OCI-LY7 (cell line): ENCODE results near the gene LRRC8C. TPM values are rescaled to one million over a fixed set of nuclear protein-coding genes. Genes with fewer than 3 reads are reported as not detected.

ENCODE experiments used
- BruUV-seq: library from RNA; stranded (reverse); fragments of 400-500 nt; replicated peaks from 2 replicates; lab custom pipeline; 2021; lab: Mats Ljungman, UMichigan
- CTCF ChIA-PET: fragments of 300-600 bp; sonication (Branson Sonifier 250); formaldehyde crosslinking; loops from one replicate; lab custom pipeline; 2022; ENCODE audit warnings: antibody characterized with exemption; ENCODE audit not compliant: unreplicated experiment; lab: Charles Lee
- POLR2A ChIA-PET: fragments of 300-600 bp; sonication (Branson Sonifier 250); formaldehyde crosslinking; loops from one replicate; lab custom pipeline; 2022; ENCODE audit warnings: antibody characterized with exemption; lab: Charles Lee
- DNase-seq: peaks from one replicate; pipeline ENCODE4 v3.0.0-alpha.2; 2015; ENCODE audit warnings: low spot score
- H2AFZ ChIP-seq: fragments of 200-600 bp; sonication (generic), shearing (Covaris generic); 2 replicates; pipeline ENCODE4 v1.6.1; 2014; ENCODE audit warnings: mild to moderate bottlenecking, antibody characterized with exemption, low read length, moderate library complexity
- H3K27ac ChIP-seq: fragments of 200-600 bp; sonication (generic); 2 replicates; pipeline ENCODE4 v1.5.1; 2014; ENCODE audit warnings: mixed run types, low read depth, mild to moderate bottlenecking, moderate library complexity, low read length, inconsistent platforms; ENCODE audit not compliant: poor library complexity, severe bottlenecking
- H3K36me3 ChIP-seq: fragments of 200-600 bp; sonication (generic); 2 replicates; pipeline ENCODE4 v1.6.1; 2014; ENCODE audit warnings: mild to moderate bottlenecking, antibody characterized with exemption, low read length, moderate library complexity, mixed read lengths; ENCODE audit not compliant: insufficient read depth
- H3K4me1 ChIP-seq: fragments of 200-600 bp; sonication (generic); 2 replicates; pipeline ENCODE4 v1.5.1; 2014; ENCODE audit warnings: mild to moderate bottlenecking, low read length; ENCODE audit not compliant: insufficient read depth, poor library complexity, severe bottlenecking
- H3K4me2 ChIP-seq: fragments of 200-600 bp; sonication (generic); 2 replicates; pipeline ENCODE4 v1.6.1; 2014; ENCODE audit warnings: mild to moderate bottlenecking, low read length
- H3K4me3 ChIP-seq: fragments of 200-600 bp; sonication (generic); 2 replicates; pipeline ENCODE4 v1.5.1; 2014; ENCODE audit warnings: mild to moderate bottlenecking, low read depth, low read length; ENCODE audit not compliant: poor library complexity, severe bottlenecking
- H3K79me2 ChIP-seq: fragments of 200-600 bp; sonication (generic); 2 replicates; pipeline ENCODE4 v1.6.1; 2016; ENCODE audit warnings: low read depth, mild to moderate bottlenecking, low read length, moderate library complexity, mixed read lengths; ENCODE audit not compliant: insufficient read depth
- H3K9me2 ChIP-seq: fragments of 200-600 bp; sonication (generic); 2 replicates; pipeline ENCODE4 v1.6.1; 2016; ENCODE audit warnings: mild to moderate bottlenecking, low read length, mixed read lengths; ENCODE audit not compliant: insufficient read depth
- H3K9me3 ChIP-seq: fragments of 200-600 bp; sonication (generic); 2 replicates; pipeline ENCODE4 v1.6.1; 2014; ENCODE audit warnings: mild to moderate bottlenecking, mixed run types, low read length, mixed read lengths
- H4K20me1 ChIP-seq: fragments of 200-600 bp; sonication (generic); 2 replicates; pipeline ENCODE4 v1.6.1; 2014; ENCODE audit warnings: mild to moderate bottlenecking, antibody characterized with exemption, low read length, moderate library complexity, mixed read lengths; ENCODE audit not compliant: insufficient read depth
- EZH2phosphoT487 ChIP-seq: fragments of 200-600 bp; sonication (generic); IDR thresholded peaks from 2 replicates; pipeline ENCODE4 v1.6.1; 2018; ENCODE audit warnings: low read depth, borderline replicate concordance, mild to moderate bottlenecking, mixed run types, antibody characterized with exemption, low read length, moderate library complexity, mixed read lengths
- intact Hi-C: fragments of 100-400 bp; cut with micrococcal nuclease; formaldehyde crosslinking; loops from one replicate; pipeline ENCODE4 v1.10.0; 2022; ENCODE audit not compliant: unreplicated experiment
- total RNA-seq, 2 experiments: library from RNA; depleted of rRNA in 1 of 2; stranded (reverse); fragments of >200 nt in 1 of 2; shearing (Covaris generic) in 1 of 2; gene quantifications; 2 replicates each; pipeline ENCODE4 v1.2.3, GENCODE V29; 2014 to 2022
- TF ChIP-seq, protein P1 (sequence below): fragments of 200-600 bp; sonication (generic); conservative IDR thresholded peaks from 2 replicates; pipeline ENCODE4 v1.5.1; 2014; ENCODE audit warnings: mild to moderate bottlenecking, antibody characterized with exemption, low read length, moderate library complexity, mixed read lengths

LRRC8C gene
- total RNA-seq, 2 experiments from 2014 or later = 6.0 to 9.0 TPM

- Histone ChIP-seq H3K4me2 (no peak overlapping the region), H3K36me3 (peaks cover 14% of the 10 kb centered on the region), H3K79me2 (no peaks in the 10 kb centered on the region), H3K27ac (no peak overlapping the region), H3K4me1 (peaks cover 35% of the 10 kb centered on the region), H4K20me1 (no peaks in the 10 kb centered on the region), H3K9me3 (no peaks in the 10 kb centered on the region; the same call in 1 of the 2 replicates), H2AFZ (no peak overlapping the region), H3K4me3 (no peak overlapping the region), H3K9me2 (no peaks in the 10 kb centered on the region)
- POLR2A ChIA-PET = interaction anchor here (0.6 to 4.1 kb wide), 4 partner anchors 11 to 719 kb away, joined by 3 to 30 read pairs (median 4); no protein-coding TSS in a partner anchor
- DNase-seq = no peak
- TF ChIP-seq, protein P1, sequence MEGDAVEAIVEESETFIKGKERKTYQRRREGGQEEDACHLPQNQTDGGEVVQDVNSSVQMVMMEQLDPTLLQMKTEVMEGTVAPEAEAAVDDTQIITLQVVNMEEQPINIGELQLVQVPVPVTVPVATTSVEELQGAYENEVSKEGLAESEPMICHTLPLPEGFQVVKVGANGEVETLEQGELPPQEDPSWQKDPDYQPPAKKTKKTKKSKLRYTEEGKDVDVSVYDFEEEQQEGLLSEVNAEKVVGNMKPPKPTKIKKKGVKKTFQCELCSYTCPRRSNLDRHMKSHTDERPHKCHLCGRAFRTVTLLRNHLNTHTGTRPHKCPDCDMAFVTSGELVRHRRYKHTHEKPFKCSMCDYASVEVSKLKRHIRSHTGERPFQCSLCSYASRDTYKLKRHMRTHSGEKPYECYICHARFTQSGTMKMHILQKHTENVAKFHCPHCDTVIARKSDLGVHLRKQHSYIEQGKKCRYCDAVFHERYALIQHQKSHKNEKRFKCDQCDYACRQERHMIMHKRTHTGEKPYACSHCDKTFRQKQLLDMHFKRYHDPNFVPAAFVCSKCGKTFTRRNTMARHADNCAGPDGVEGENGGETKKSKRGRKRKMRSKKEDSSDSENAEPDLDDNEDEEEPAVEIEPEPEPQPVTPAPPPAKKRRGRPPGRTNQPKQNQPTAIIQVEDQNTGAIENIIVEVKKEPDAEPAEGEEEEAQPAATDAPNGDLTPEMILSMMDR = no peak
- no peak for TF ChIP-seq EZH2phosphoT487
- CTCF ChIA-PET = no interaction called here
- no TSS peak for BruUV-seq
- intact Hi-C loops = no loop called here
These were observed 75.9 kb downstream of the LRRC8C start for GRCh38 chr1:89708751-89709375.

DNA sequence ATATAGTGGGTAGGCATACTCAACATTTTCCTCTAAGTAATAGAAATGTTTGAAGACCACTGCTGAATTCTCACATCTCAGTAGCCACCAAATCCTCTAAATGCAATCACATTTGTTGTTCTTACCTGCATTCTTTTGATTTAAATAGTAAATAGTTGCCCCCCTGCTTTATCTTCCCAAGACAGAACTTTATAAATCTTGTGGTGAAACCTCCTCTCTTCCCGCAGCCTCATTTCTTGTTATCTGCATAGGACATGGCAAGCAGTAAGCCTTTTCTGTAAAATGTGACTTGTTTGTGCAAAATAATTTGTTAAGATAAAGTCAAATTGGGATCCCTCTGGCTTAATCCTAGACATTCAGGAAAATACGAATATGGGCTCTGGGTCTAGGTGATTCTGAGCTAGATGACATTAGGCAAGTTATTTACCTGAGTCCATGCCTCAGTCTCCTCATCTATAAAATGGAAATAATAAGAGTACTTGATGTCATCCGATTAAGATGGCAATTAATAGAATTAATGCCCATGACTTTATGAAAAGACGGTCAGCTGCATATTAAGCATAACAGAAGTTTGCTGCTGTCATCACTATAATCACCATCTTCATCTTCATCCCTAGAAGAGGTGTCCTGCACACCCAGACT lies 77.7 kb downstream of the LRRC8C start:
- CTCF ChIA-PET = no interaction called here
- intact Hi-C loops = no loop called here

More for the DNA sequence above, 77.7 kb downstream of the LRRC8C start:
- no peak overlapping the region for H3K27ac ChIP-seq
- no TSS peak for BruUV-seq
- no peak overlapping the region for H3K4me3 ChIP-seq
- H3K9me3 ChIP-seq = no peaks in the 10 kb centered on the region
- POLR2A ChIA-PET = interaction anchor here (0.7 to 1.3 kb wide), 2 partner anchors 9 to 22 kb away, joined by 3 to 4 read pairs; no protein-coding TSS in a partner anchor
- no peak for TF ChIP-seq EZH2phosphoT487
- TF ChIP-seq, protein P1 = no peak
- no peak overlapping the region for H3K4me2 ChIP-seq
- H2AFZ ChIP-seq = no peak overlapping the region
- no peak for DNase-seq
- H4K20me1 ChIP-seq = no peaks in the 10 kb centered on the region
- no peaks in the 10 kb centered on the region for H3K9me2 ChIP-seq
- peaks cover 19% of the 10 kb centered on the region for H3K36me3 ChIP-seq
- H3K4me1 ChIP-seq = peaks cover 27% of the 10 kb centered on the region
- H3K79me2 ChIP-seq = no peaks in the 10 kb centered on the region
